Measurements from ENCODE around the gene ARID1B.

GRCh38 chr6:156910938-156911337, 133.8 kb downstream of the ARID1B start:
- no peak for TF ChIP-seq MYC (IDR thresholded peaks at IDR 0.05; ENCODE audit: insufficient read depth, insufficient read length, insufficient replicate concordance, low read length, severe bottlenecking)
- TF ChIP-seq, protein P1, sequence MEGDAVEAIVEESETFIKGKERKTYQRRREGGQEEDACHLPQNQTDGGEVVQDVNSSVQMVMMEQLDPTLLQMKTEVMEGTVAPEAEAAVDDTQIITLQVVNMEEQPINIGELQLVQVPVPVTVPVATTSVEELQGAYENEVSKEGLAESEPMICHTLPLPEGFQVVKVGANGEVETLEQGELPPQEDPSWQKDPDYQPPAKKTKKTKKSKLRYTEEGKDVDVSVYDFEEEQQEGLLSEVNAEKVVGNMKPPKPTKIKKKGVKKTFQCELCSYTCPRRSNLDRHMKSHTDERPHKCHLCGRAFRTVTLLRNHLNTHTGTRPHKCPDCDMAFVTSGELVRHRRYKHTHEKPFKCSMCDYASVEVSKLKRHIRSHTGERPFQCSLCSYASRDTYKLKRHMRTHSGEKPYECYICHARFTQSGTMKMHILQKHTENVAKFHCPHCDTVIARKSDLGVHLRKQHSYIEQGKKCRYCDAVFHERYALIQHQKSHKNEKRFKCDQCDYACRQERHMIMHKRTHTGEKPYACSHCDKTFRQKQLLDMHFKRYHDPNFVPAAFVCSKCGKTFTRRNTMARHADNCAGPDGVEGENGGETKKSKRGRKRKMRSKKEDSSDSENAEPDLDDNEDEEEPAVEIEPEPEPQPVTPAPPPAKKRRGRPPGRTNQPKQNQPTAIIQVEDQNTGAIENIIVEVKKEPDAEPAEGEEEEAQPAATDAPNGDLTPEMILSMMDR (IDR thresholded peaks at IDR 0.05 in 2 of 3, conservative IDR thresholded peaks at IDR 0.05 in 1 of 3; ENCODE audit: control insufficient read depth in 2 of 3, extremely low read depth in 1 of 3, insufficient read depth in 1 of 3, low read depth in 3 of 3, low read length in 3 of 3) = no peak

All from GM12878 (cell line).